HG03565 (cell line): ENCODE measurements around the gene ANKRD7.
A peak's percentile ranks its signal among the peaks of the same experiment; 100 is the strongest.
"Not testable (repeated sequence)": the region's sequence is repeated elsewhere in the genome, so short reads cannot be mapped to it uniquely, and the experiment has no call there.

Experiments used
- ATAC-seq: cut with Tn5 transposase; IDR thresholded peaks from one replicate; pipeline ENCODE4 v1.9.1; 2021; ENCODE audit warnings: mild to moderate bottlenecking, moderate library complexity; ENCODE audit not compliant: unreplicated experiment

The ANKRD7 gene

GRCh38 chr7:118232837-118233236 is 8.3 kb downstream of the ANKRD7 start:
- ATAC-seq, result no peak

DNA sequence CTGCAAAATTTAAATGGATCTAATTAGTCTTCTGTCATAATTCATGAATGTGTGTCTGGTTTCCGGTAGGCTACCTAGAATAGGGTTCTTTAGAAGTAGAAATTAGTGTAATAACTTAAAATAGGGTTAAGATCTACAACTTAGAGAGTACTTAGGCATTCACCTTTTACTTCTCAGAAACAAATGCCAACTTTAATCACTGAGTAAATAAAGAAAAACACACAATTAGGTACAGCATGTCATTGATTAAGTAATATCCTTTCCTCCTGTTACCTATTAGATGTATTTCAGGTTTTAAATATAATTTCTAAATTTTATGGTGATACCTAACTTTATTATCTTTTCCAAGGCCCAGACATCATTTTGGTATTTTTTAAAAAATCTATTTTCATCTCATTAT is 9.3 kb downstream of the ANKRD7 start:
- ATAC-seq, result no peak

DNA sequence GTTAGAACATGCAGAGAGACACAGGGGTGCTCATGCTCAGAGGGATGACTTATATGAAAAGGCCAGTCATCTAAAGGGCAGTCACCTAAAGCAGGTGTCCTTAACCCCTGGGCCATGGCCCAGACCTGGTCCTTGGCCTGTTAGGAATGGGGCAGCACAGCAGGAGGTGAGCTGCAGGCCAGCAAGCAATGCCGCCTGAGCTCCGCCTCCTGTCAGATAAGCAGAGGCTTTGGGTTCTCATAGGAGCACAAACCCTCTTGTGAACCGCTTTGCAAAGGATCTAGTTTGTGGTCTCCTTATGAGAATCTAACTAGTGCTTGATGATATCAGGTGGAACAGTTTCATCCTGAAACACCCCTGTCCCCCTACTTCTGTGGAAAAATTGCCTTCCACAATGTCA is 14.5 kb downstream of the ANKRD7 start:
- no peak for ATAC-seq

GRCh38 chr7:118240320-118240719 is 15.8 kb downstream of the ANKRD7 start:
- not testable (repeated sequence) for ATAC-seq

GRCh38 chr7:118243695-118244094 is 19.2 kb downstream of the ANKRD7 start:
- ATAC-seq, result no peak

DNA sequence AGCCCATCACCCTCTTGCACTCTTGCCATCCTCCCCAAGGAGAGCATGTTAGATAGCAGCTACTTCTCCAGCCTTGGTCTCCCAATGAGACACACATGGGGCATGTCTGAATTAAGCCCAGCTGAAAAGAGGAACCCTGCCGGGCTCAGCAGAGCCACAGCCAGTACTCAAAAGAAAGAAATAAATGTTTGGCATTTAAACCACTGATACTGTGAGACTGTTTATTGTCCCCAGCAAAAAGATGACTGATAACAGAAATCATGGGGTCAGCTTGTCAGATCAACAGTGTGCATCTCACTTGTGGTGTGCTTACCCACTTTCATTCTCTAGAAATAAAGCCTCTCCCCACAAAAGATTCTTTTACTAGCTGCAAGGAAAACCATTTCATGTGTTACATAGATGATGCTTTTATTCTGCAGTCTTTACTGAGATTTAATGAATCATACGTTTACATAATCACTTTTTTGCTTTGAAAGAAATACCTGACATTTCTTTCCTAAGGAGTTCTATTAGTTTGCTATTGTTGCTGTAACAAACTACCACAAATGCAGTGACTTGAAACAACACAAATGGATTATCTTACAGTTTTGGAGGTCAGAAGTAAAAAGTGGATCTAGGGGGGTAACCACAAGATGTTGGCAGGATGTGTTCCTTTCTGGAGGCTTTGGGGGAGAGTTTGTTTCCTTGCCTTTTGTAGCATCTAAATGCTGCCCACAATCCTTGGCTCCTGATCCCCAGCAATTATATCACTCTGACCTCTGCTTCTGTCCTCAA is 20.9 kb downstream of the ANKRD7 start:
- ATAC-seq, result peak; percentile 85

- no peak for ATAC-seq
Observed at GRCh38 chr7:118250860-118251494, 26.5 kb downstream of the ANKRD7 start.

- ATAC-seq, result no peak
Observed at GRCh38 chr7:118252087-118252486, 27.6 kb downstream of the ANKRD7 start.

- no peak for ATAC-seq
Observed at GRCh38 chr7:118259115-118259514, 34.6 kb downstream of the ANKRD7 start.

GRCh38 chr7:118264836-118265235 is 40.3 kb downstream of the ANKRD7 start:
- no peak for ATAC-seq

DNA sequence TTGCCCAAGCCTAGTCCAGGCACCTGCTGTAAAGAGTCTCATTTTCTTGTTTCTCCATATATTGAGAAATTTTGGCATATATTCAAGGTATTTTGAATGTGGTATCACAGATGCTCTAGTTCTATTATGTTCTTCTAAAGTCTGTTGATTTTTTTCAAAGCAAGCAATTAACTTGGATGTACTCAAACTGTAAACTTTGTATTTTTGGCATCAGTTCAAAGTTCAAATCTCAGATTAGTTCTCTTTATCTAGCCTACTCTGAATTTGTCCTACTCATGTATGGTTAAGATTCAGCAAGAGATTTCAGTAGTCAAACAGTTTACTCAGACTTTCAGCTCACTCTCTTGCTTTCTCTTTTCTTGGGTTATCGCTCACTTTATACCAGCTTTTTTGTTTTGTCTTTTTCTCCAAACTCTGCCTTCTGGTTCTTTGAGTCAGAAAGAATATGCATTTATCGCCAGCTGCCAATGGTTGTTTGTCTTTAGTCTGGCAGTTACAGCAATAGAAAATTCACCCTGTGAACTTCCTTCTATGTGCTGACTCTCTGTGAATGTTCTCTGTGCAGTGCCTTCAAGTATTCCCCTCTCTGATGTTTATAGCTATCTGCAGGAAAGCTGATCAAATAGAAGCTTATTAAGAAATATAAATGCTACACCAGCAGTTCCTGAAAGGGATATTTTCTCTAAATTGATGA is 56.0 kb downstream of the ANKRD7 start:
- no peak for ATAC-seq

- no peak for ATAC-seq
Observed at GRCh38 chr7:118281196-118281595, 56.7 kb downstream of the ANKRD7 start.

DNA sequence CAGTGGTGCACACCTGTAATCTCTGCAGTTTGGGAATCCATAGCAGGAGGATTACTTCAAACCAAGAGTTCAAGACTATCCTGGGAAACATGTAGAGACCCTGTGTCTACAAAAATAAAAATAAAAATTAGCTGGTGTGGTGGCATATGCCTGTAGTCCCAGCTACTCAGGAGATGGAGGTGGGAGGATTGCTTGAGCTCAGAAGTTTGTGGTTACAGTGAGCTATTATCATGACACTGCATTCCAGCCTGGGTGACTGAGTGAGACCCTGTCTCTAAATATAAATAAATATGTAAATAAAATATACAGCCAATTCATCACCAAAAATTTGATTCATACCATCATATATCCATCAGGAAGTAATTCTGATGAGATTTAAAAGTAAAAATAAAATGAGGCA is 60.9 kb downstream of the ANKRD7 start:
- ATAC-seq, result no peak

- ATAC-seq, result no peak
Observed at GRCh38 chr7:118286131-118286530, 61.6 kb downstream of the ANKRD7 start.

GRCh38 chr7:118288098-118288497 is 63.6 kb downstream of the ANKRD7 start:
- peak; percentile 77 for ATAC-seq

DNA sequence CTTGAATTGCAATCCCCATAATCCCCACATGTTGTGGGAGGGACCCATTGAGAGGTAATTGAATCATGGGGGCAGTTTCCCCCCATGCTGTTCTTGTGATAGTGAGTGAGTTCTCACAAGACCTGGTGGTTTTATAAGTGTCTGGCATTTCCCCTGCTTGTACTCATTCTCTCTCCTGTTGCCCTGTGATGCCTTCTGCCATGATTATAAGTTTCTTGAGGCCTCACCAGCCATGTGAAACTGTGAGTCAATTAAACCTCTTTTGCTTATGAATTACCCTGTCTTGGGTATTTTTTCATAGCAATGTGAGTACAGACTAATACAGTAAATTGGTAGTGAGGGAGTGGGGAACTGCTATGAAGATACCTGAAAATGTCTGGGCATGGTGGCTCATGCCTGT is 65.0 kb downstream of the ANKRD7 start:
- ATAC-seq, result no peak
